SK-N-SH (cell line): Measurements from ENCODE around the gene HIRA. TPM values are rescaled to one million over a fixed set of nuclear protein-coding genes. Genes with fewer than 3 reads are reported as not detected.

Source experiments
- CTCF ChIA-PET: fragments of 300-600, 350-600 bp; formaldehyde crosslinking; extraction: SDS; loops from one replicate; lab custom pipeline; 2021; lab: Yijun Ruan, JAX
- POLR2A ChIA-PET: fragments of 350-600 bp; sonication (Branson Sonifier 250); formaldehyde crosslinking; extraction: SDS; loops from one replicate; lab custom pipeline; 2020; ENCODE audit warnings: antibody characterized with exemption, inconsistent platforms; lab: Yijun Ruan, JAX
- DNase-seq: peaks from one replicate; pipeline ENCODE4 v3.0.0; 2012
- H2AFZ ChIP-seq: fragments of 200-600 bp; sonication (generic); 2 replicates; pipeline ENCODE4 v1.8.1; 2016; ENCODE audit warnings: antibody characterized with exemption, mild to moderate bottlenecking, low read depth
- H3F3A ChIP-seq: fragments of 200-600 bp; sonication (generic); replicated peaks from 2 replicates; pipeline ENCODE3; 2016; ENCODE audit warnings: antibody characterized with exemption, mild to moderate bottlenecking; ENCODE audit not compliant: insufficient read depth
- H3K27ac ChIP-seq, 2 experiments: fragments of 200-500 bp in 1 of 2; fragments of 200-600 bp in 1 of 2; sonication (Bioruptor generic) in 1 of 2; sonication (generic), shearing (Covaris generic) in 1 of 2; 2 replicates each; pipeline versions ENCODE4 v1.5.1 to v1.6.1; 2014 to 2016; ENCODE audit warnings: low read depth in 2 of 2, inconsistent platforms in 1 of 2, low read length in 1 of 2, mild to moderate bottlenecking in 1 of 2, mixed read lengths in 1 of 2
- H3K27me3 ChIP-seq: fragments of 200-600 bp; sonication (generic), shearing (Covaris generic); 2 replicates; pipeline ENCODE4 v1.6.1; 2016; ENCODE audit warnings: mixed run types; ENCODE audit not compliant: insufficient read depth
- H3K36me3 ChIP-seq, 2 experiments: fragments of 200-500 bp in 1 of 2; fragments of 200-600 bp in 1 of 2; sonication (Bioruptor generic) in 1 of 2; sonication (generic) in 1 of 2; replicated peaks in 1 of 2; 2 replicates each; pipeline versions ENCODE3 to v1.5.1; 2014 to 2016; ENCODE audit warnings: low read length in 1 of 2, mild to moderate bottlenecking in 1 of 2; ENCODE audit not compliant: insufficient read depth in 2 of 2, control insufficient read depth in 1 of 2
- H3K4me1 ChIP-seq, 2 experiments: fragments of 200-500 bp in 1 of 2; fragments of 200-600 bp in 1 of 2; sonication (Bioruptor generic) in 1 of 2; sonication (generic), shearing (Covaris generic) in 1 of 2; 2 replicates each; pipeline versions ENCODE4 v1.5.1 to v1.6.1; 2014 to 2016; ENCODE audit warnings: low read depth in 1 of 2, low read length in 1 of 2, mixed run types in 1 of 2; ENCODE audit not compliant: insufficient read depth in 2 of 2, control insufficient read depth in 1 of 2
- H3K4me2 ChIP-seq: fragments of 200-600 bp; sonication (generic), shearing (Covaris generic); 2 replicates; pipeline ENCODE4 v1.6.1; 2017; ENCODE audit warnings: mixed run types
- H3K4me3 ChIP-seq, 2 experiments: fragments of 200-500 bp in 1 of 2; fragments of 200-600 bp in 1 of 2; sonication (Bioruptor generic) in 1 of 2; sonication (generic), shearing (Covaris generic) in 1 of 2; 2 replicates each; pipeline versions ENCODE4 v1.5.1 to v1.8.1; 2014 to 2016; ENCODE audit warnings: low read depth in 2 of 2, inconsistent platforms in 1 of 2, low read length in 1 of 2, mild to moderate bottlenecking in 1 of 2, mixed read lengths in 1 of 2, moderate library complexity in 1 of 2
- H3K79me2 ChIP-seq: fragments of 200-600 bp; sonication (generic); 2 replicates; pipeline ENCODE4 v1.8.1; 2017; ENCODE audit warnings: mild to moderate bottlenecking; ENCODE audit not compliant: insufficient read depth
- H3K9ac ChIP-seq: fragments of 200-600 bp; sonication (generic); 2 replicates; pipeline ENCODE4 v1.6.1; 2017; ENCODE audit warnings: mixed run types
- H3K9me2 ChIP-seq: fragments of 200-600 bp; sonication (generic); 2 replicates; pipeline ENCODE4 v1.6.1; 2017; ENCODE audit warnings: mixed run types
- H3K9me3 ChIP-seq: fragments of 200-600 bp; sonication (generic); 2 replicates; pipeline ENCODE4 v1.6.1; 2017; ENCODE audit warnings: mixed run types, mild to moderate bottlenecking, moderate library complexity
- H4K20me1 ChIP-seq: fragments of 200-600 bp; sonication (generic); 2 replicates; pipeline ENCODE4 v1.6.1; 2017; ENCODE audit warnings: mild to moderate bottlenecking, mixed run types; ENCODE audit not compliant: insufficient read depth
- CHD2 ChIP-seq: fragments of 150-350 bp; IDR thresholded peaks from 2 replicates; pipeline ENCODE4 v1.6.1; 2018; ENCODE audit warnings: low read length; ENCODE audit not compliant: partially characterized antibody
- CTCF ChIP-seq: fragments of 200-600 bp; sonication (generic); IDR thresholded peaks from 2 replicates; pipeline ENCODE4 v1.6.1; 2017; ENCODE audit warnings: antibody characterized with exemption, mild to moderate bottlenecking, moderate library complexity
- ELF1 ChIP-seq: IDR thresholded peaks from 2 replicates; pipeline ENCODE4 v1.4.0; 2012
- EP300 ChIP-seq, 2 experiments: IDR thresholded peaks; 2 replicates each; pipeline versions ENCODE4 v1.4.0 to v1.6.1; 2012; ENCODE audit warnings: borderline replicate concordance in 1 of 2, low read depth in 1 of 2, low read length in 1 of 2
- FOSL2 ChIP-seq: IDR thresholded peaks from 2 replicates; pipeline ENCODE4 v1.4.0; 2012; ENCODE audit warnings: low read depth, mild to moderate bottlenecking, moderate library complexity, borderline replicate concordance
- FOXM1 ChIP-seq: IDR thresholded peaks from 2 replicates; pipeline ENCODE4 v1.4.0; 2012; ENCODE audit warnings: low read depth, mild to moderate bottlenecking
- GABPA ChIP-seq: IDR thresholded peaks from 2 replicates; pipeline ENCODE4 v1.4.0; 2012; ENCODE audit warnings: low read depth, mild to moderate bottlenecking
- GATA2 ChIP-seq: sonication (generic); formaldehyde crosslinking; IDR thresholded peaks from 2 replicates; pipeline ENCODE4 v1.5.0; 2020; ENCODE audit warnings: mild to moderate bottlenecking, missing genetic modification reagents
- JUND ChIP-seq: IDR thresholded peaks from 2 replicates; pipeline ENCODE4 v1.4.0; 2012
- MAX ChIP-seq: IDR thresholded peaks from 2 replicates; pipeline ENCODE4 v1.4.0; 2012; ENCODE audit warnings: low read depth
- MEF2A ChIP-seq: IDR thresholded peaks from 2 replicates; pipeline ENCODE4 v1.4.0; 2012; ENCODE audit warnings: low read depth, borderline replicate concordance
- MXI1 ChIP-seq: IDR thresholded peaks from 2 replicates; pipeline ENCODE4 v1.6.1; 2012; ENCODE audit warnings: mild to moderate bottlenecking, low read depth, low read length, improper control_type of control experiment
- NFIC ChIP-seq: IDR thresholded peaks from 2 replicates; pipeline ENCODE4 v1.4.0; 2012; ENCODE audit warnings: borderline replicate concordance
- NRF1 ChIP-seq: IDR thresholded peaks from 2 replicates; pipeline ENCODE4 v1.6.1; 2012; ENCODE audit warnings: low read depth, mild to moderate bottlenecking, low read length
- PBX3 ChIP-seq: IDR thresholded peaks from 2 replicates; pipeline ENCODE4; 2012
- POLR2AphosphoS5 ChIP-seq: IDR thresholded peaks from 2 replicates; pipeline ENCODE4 v1.6.1; 2012; ENCODE audit warnings: low read depth, low read length
- RCOR1 ChIP-seq: fragments of 150-350 bp; IDR thresholded peaks from 2 replicates; pipeline ENCODE4 v1.6.1; 2017; ENCODE audit warnings: antibody characterized with exemption, low read length
- REST ChIP-seq: IDR thresholded peaks from 2 replicates; pipeline ENCODE4 v1.6.1; 2012; ENCODE audit warnings: mild to moderate bottlenecking, low read depth, low read length, moderate library complexity
- RFX5 ChIP-seq: IDR thresholded peaks from 2 replicates; pipeline ENCODE4 v1.6.1; 2012; ENCODE audit warnings: mild to moderate bottlenecking, improper control_type of control experiment, low read length
- RXRA ChIP-seq: IDR thresholded peaks from 2 replicates; pipeline ENCODE4 v1.4.0; 2012; ENCODE audit warnings: low read depth, mild to moderate bottlenecking, borderline replicate concordance
- SIN3A ChIP-seq: IDR thresholded peaks from 2 replicates; pipeline ENCODE4 v1.6.1; 2012; ENCODE audit warnings: low read depth, mild to moderate bottlenecking, low read length, moderate library complexity, borderline replicate concordance
- TAF1 ChIP-seq: IDR thresholded peaks from 2 replicates; pipeline ENCODE4 v1.6.1; 2012; ENCODE audit warnings: low read depth, mild to moderate bottlenecking, low read length, moderate library complexity, borderline replicate concordance
- TCF12 ChIP-seq: IDR thresholded peaks from 2 replicates; pipeline ENCODE4 v1.4.0; 2012
- TEAD4 ChIP-seq: IDR thresholded peaks from 2 replicates; pipeline ENCODE4 v1.4.0; 2012; ENCODE audit warnings: mild to moderate bottlenecking, borderline replicate concordance; ENCODE audit not compliant: insufficient read depth
- USF1 ChIP-seq: IDR thresholded peaks from 2 replicates; pipeline ENCODE4 v1.4.0; 2012; ENCODE audit warnings: low read depth, borderline replicate concordance
- USF2 ChIP-seq: fragments of 150-350 bp; IDR thresholded peaks from 2 replicates; pipeline ENCODE4 v1.6.1; 2017; ENCODE audit warnings: antibody characterized with exemption, low read length, low read depth, borderline replicate concordance
- YY1 ChIP-seq: IDR thresholded peaks from 2 replicates; pipeline ENCODE4 v1.4.0; 2012; ENCODE audit warnings: low read depth, mild to moderate bottlenecking
- WGBS: methylation state at CpG from one replicate; pipeline ENCODE4 v1.1.6; 2017; ENCODE audit warnings: low lambda C conversion rate; 5-methylcytosine and 5-hydroxymethylcytosine counted together
- polyA plus RNA-seq, 3 experiments: library from polyadenylated mRNA; depleted of rRNA; stranded (reverse); fragments of >200 nt; gene quantifications; 2 replicates each; pipeline ENCODE4 v1.2.3, GENCODE V29; 2012

The HIRA gene
- polyA plus RNA-seq, 1 of the 3 experiments (the other 2 are of a cell fraction) = 21.0 TPM

GRCh38 chr22:19478901-19479354 lies 47.4 kb upstream of the HIRA start, which contains the start of gene UFD1:
Gene UFD1 (minus strand): TSS chr22:19479193. CDS start chr22:19479085, 108 bp downstream.
- Histone ChIP-seq H3K79me2 (peaks cover 75% of the 10 kb centered on the region), H2AFZ (peak within 1 kb of the TSS; percentile 89), H3K27me3 (no peaks in the 10 kb centered on the region), H3K36me3 (peaks cover 15 to 18% of the 10 kb centered on the region in 2 experiments), H3K9me2 (no peaks in the 10 kb centered on the region), H3F3A (peaks cover 4% of the 10 kb centered on the region), H3K9ac (peak within 1 kb of the TSS; percentile 91), H3K4me3 (peak within 1 kb of the TSS; percentile 94 to 95), H3K27ac (peak within 1 kb of the TSS; percentile 95 to 99), H3K4me1 (peaks cover 5 to 16% of the 10 kb centered on the region in 2 experiments; a peak in 3 of 4 replicates), H3K4me2 (peak within 1 kb of the TSS; percentile 80), H4K20me1 (peaks cover 38% of the 10 kb centered on the region), H3K9me3 (no peaks in the 10 kb centered on the region)
- CTCF ChIA-PET = interaction anchor here (0.9 to 3.0 kb wide), 5 partner anchors 9 to 335 kb away, joined by 3 to 19 read pairs (median 7); partner anchors contain the start of genes ESS2 and SLC25A1
- DNase-seq = peak; percentile 91
- TF ChIP-seq NFIC = no peak
- TF ChIP-seq GABPA = peak; percentile 77
- TF ChIP-seq EP300 (IDR thresholded peaks at IDR 0.05; ENCODE audit: borderline replicate concordance in 1 of 2, low read depth in 1 of 2, low read length in 1 of 2) = peak in 1 of 2 experiments; percentile 41; a peak in 1 of 4 replicates
- no peak for TF ChIP-seq FOSL2
- TF ChIP-seq USF1 = no peak
- peak; percentile 44; the same call in 1 of the 2 replicates for TF ChIP-seq POLR2AphosphoS5
- no peak for TF ChIP-seq TEAD4
- TF ChIP-seq SIN3A = no peak
- no peak for TF ChIP-seq USF2
- TF ChIP-seq GATA2 (CRISPR knock-in tag) = no peak
- TF ChIP-seq YY1 = no peak
- no peak for TF ChIP-seq RFX5
- peak; percentile 66 for TF ChIP-seq PBX3
- no peak for TF ChIP-seq JUND
- TF ChIP-seq CHD2 = no peak
- TF ChIP-seq RCOR1 = no peak
- no peak for TF ChIP-seq RXRA
- TF ChIP-seq FOXM1 = no peak
- no peak for TF ChIP-seq CTCF
- TF ChIP-seq REST = no peak
- TF ChIP-seq TAF1 = peak; percentile 34; the same call in 1 of the 2 replicates
- TF ChIP-seq TCF12 = no peak
- peak; percentile 39; the same call in 1 of the 2 replicates for TF ChIP-seq MXI1
- TF ChIP-seq ELF1 = no peak
- TF ChIP-seq MAX = no peak
- no peak for TF ChIP-seq MEF2A
- TF ChIP-seq NRF1 = no peak
- WGBS = 0% methylated on average over 5 of the region's 42 CpGs
- POLR2A ChIA-PET = interaction anchor here (0.5 to 1.6 kb wide), 6 partner anchors 10 to 334 kb away, joined by 3 to 7 read pairs (median 4); partner anchors contain the start of genes ESS2 and HIRA
